HG02642 (cell line): ENCODE data around the gene EHBP1L1.
"Not testable (repeated sequence)": the region's sequence is repeated elsewhere in the genome, so short reads cannot be mapped to it uniquely, and the experiment has no call there.

Experiments
- ATAC-seq: cut with Tn5 transposase; IDR thresholded peaks from one replicate; pipeline ENCODE4 v1.9.1; 2021; ENCODE audit warnings: mild to moderate bottlenecking; ENCODE audit not compliant: unreplicated experiment, poor library complexity

The EHBP1L1 gene

DNA sequence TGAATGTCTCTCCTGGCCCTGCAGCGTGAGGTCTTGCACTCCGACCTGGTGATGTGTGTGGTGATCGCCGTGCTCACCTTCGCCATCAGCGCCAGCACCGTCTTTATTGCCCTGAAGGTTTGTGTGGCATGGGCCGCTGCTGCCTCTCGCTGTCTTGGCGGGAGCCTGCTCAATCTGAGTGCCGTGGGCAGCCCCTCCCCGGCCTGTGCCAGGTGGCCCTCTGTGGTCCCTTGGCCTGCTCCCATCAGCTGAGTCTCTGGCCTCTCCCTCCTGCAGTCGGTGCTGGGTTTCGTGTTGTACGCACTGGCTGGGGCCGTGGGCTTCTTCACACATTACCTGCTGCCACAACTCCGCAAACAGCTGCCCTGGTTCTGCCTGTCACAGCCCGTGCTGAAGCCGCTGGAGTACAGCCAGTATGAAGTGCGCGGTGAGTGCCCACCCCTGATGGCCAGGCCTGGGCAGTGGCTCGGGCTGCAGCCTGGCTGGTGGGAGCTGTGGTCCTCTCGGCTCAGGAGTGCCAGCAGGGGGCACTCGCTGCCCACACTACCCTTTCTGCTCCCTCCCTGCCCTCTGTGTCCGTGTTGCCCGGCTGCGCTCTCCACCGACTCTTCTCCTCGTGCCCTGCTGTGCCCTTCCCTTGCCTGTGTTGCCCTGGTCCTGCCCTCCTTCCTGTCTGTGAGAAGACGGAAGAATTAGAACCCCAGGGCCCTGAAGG, 49.9 kb downstream of the EHBP1L1 start:
- ATAC-seq: no peak

DNA sequence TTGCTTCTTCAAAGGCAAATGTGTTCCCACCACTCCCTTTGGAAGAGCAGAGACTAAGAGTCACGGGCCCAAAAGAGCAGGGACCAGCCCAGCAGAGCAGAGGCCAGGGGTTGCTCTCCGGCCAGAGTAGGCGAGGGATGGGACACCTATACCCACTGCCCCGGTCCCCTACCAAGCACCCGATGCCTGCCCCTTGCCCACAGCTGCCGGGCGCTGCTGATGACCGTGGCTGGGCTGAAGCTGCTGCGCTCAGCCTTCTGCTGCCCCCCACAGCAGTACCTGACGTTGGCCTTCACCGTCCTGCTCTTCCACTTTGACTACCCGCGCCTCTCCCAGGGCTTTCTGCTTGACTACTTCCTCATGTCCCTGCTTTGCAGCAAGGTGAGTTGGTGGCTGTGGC, 51.3 kb downstream of the EHBP1L1 start:
- ATAC-seq: no peak

DNA sequence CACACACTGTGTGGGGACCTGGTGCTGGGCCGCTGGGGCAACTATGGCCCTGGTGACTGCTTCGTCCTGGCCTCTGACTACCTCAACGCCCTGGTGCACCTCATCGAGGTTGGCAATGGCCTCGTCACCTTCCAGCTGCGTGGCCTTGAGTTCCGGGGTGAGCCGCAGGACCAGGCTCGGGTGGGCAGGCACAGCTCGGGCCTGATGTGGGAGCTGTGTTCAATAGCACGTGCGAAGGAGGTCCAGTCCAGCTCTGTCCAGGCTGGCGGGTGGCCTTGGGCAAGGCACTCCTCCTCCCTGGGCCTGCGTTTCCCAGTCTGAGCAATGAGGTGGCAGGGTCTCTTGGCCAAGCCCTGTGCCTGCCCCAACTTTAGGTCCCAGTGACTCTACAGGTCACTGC, 53.7 kb downstream of the EHBP1L1 start:
- ATAC-seq: no peak

DNA sequence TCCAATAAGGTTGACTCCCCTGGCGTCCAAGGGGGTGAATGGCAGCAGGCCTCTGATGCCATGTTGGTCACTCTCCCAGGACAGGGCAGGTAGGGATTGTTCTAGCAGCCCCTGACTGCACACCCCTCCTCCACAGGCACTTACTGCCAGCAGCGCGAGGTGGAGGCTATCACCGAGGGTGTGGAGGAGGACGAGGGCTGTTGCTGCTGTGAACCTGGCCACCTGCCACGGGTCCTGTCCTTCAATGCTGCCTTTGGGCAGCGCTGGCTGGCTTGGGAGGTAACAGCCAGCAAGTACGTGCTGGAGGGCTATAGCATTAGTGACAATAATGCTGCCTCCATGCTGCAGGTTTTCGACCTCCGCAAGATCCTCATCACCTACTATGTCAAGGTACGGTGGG, 54.4 kb downstream of the EHBP1L1 start:
- no peak for ATAC-seq

DNA sequence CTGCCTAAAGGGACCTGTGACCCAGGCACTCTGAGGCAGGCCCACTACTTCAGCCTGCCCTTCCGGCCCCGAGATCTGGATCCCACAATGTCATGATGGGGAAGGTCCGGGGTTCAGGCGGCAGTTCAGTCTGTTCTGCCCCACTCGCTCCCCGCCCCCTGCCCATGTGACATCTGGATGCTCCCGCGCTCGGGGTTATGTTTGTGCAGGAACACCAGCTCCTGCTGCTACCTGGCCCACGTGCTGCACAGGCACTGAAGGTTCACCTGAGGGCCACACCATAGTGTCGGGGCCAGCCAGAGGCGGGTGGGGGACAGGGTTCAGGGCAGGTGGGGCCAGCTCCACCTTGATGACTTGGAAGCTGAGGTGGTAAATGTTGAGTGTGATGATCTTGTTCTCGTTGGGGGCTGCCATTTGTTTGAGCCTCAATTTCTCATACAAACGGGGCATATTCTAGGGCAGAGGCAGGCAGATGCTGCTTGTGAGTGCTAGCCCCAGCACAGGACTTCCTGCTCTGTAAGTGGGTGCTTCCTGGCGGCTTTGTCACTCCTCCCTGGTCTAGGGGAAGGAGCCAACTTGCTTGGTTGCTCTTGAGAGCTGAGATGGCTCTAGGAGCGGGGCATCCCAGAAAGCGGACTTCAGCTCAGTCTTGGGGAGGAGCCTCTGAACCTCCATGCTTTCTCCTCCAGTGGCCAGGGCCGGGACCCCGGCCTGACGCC, 57.7 kb downstream of the EHBP1L1 start:
- no peak for ATAC-seq

DNA sequence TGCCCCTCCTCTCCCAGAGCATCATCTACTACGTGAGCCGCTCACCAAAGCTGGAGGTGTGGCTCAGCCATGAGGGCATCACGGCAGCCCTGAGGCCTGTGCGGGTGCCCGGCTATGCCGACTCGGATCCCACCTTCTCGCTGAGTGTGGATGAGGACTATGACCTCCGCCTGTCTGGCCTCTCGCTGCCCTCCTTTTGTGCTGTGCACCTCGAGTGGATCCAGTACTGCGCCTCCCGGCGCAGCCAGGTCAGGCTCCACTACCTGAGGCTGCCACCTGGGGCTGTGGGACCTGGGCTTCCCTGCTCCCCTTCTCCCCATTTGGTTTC, 58.2 kb downstream of the EHBP1L1 start:
- ATAC-seq: no peak

DNA sequence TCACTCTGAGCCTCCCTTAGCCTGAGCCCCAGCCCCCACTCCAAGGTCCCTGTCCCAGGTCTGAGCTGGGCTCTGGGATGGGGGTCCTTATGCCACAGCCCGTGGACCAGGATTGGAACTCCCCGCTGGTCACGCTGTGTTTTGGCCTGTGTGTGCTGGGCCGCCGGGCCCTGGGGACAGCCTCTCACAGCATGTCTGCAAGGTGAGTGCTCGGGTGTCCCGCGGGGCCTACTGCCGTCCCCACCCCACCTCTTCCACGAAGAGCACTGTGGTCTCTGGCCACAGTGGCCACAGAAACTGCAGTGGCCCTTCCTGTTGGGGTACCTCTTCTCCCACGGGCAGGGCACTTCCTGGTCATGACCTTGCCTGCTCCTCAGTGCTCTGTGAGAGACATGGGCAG, 58.6 kb downstream of the EHBP1L1 start:
- ATAC-seq: no peak

DNA sequence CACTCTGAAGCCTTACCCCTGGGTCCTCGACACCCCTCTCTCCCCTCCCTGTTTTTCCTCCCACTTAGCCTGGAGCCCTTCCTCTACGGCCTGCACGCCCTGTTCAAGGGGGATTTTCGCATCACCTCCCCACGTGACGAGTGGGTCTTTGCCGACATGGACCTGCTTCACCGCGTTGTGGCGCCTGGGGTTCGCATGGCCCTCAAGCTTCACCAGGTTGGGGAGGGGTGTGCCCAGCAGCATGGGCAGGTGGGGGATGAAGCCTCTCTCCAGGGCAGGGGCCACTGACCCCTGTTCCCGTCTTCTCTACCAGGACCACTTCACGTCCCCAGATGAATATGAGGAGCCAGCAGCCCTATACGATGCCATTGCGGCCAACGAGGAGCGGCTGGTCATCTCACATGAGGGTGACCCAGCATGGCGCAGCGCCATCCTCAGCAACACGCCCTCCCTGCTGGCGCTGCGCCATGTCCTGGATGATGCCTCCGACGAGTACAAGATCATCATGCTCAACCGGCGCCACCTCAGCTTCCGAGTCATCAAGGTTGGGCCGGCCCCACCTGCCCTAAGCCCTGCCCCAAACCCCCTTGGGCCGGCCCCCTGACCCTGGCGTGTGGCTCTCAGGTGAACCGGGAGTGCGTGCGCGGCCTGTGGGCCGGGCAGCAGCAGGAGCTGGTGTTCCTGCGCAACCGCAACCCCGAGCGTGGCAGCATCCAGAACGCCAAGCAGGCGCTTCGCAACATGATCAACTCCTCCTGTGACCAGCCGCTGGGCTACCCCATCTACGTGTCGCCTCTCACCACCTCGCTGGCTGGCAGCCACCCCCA, 59.3 kb downstream of the EHBP1L1 start:
- no peak for ATAC-seq

DNA sequence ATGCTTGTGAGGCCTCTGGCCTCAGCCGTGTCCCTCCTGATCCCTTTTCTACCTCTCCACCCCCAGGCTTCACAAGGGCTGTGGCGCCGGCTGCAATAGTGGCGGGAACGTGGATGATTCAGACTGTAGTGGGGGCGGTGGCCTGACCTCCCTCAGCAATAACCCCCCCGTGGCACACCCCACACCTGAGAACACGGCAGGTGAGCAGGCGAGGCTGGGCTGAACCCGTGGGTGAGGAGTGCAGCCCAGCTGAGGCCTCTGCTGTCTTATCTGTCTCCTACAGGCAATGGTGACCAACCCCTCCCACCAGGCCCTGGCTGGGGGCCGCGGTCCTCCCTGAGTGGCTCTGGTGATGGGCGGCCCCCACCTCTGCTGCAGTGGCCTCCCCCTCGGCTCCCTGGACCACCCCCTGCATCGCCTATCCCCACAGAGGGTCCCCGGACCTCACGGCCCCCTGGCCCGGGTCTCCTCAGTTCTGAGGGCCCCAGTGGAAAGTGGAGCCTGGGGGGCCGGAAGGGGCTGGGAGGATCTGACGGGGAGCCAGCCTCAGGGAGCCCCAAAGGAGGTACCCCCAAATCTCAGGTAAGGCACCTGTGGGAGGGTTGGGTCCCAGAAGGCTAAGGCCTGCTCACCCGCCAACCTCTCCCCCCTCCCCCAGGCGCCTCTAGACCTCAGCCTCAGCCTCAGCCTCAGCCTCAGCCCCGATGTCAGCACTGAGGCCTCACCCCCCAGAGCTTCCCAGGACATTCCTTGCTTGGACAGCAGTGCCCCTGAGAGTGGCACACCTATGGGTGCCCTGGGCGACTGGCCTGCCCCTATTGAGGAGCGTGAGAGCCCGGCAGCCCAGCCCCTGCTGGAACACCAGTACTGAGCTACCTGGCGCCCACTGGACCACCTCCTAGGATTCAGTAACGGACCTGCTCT, 60.5 kb downstream of the EHBP1L1 start:
- no peak for ATAC-seq

DNA sequence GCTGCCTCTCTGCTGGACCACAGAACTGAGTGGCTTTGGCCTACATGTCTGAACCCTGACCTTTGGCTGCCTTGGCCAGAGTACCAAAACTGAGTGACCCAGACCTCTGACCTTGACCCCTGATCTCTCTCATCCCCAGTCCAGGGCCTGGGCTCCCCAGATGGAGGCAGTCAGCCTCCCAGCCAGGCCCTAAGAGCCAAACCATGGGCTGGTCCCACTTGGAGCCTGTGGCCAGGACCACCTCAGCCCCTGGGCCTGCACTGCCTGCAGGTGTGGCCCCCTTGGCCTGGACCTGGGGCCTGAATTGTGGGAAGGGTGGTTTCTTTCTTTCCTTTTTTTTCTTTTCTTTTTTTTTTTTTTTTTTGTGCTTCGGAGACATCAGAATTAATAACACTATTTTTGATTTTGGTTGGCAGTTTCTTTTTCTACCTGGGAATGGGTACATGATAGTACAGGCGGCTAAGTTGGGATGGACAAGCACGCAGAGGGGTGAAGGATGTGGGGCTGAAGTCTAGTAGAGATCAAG, 61.2 kb downstream of the EHBP1L1 start:
- ATAC-seq: no peak

DNA sequence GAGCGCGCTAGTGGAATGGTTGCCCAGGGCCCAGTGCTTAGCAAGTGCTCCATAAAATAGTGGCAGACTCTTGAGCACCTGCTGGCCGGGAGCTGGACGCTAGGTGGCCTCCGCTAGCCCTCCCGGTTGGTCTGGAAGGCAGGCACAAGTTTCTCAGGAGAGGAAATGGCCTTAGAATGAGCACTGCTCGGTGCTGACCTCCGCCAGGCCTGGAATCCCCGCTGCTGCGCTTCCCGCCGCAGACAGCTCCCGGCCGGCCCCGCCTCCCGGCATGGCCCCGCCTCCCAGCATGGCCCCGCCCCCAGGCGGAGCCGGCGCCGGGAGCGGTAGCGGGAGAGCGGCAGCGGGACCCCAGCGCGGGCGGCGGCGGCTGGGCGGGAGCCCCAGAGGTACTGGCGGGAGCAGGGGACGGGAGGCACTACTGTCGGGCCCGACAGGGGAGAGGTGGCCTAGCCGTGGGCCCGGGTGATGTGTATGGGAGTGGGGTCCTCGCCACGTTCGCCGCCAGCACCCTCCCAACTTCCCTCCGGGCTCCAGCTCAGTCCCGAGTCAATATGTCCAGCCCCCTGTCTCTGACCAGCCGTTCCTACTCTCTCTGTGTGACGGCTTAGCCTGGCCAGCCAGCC, 62.1 kb downstream of the EHBP1L1 start, which contains the start of gene SIPA1:
Gene SIPA1, plus strand, starts transcription at position 308 of the 626 bp plus-strand sequence. CDS start 2,821 bp downstream, outside the sequence.
- peak; percentile 50 for ATAC-seq

DNA sequence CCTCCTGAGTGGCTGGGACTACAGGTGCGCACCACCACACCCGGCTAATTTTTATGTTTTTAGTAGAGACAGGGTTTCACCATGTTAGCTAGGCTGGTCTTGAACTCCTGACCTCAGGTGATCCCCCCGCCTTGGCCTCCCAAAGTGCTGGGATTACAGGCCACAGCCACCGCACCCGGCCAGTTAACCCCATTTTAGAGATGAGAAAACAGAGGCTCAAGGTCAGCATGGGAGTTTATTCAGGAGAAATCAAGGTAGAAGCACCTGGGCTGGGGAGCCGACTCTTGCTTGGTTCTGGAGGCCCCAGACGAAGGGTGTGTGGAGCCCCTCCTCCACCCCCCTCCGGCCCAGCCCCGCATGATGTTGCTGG, 63.4 kb downstream of the EHBP1L1 start:
- not testable (repeated sequence) for ATAC-seq

DNA sequence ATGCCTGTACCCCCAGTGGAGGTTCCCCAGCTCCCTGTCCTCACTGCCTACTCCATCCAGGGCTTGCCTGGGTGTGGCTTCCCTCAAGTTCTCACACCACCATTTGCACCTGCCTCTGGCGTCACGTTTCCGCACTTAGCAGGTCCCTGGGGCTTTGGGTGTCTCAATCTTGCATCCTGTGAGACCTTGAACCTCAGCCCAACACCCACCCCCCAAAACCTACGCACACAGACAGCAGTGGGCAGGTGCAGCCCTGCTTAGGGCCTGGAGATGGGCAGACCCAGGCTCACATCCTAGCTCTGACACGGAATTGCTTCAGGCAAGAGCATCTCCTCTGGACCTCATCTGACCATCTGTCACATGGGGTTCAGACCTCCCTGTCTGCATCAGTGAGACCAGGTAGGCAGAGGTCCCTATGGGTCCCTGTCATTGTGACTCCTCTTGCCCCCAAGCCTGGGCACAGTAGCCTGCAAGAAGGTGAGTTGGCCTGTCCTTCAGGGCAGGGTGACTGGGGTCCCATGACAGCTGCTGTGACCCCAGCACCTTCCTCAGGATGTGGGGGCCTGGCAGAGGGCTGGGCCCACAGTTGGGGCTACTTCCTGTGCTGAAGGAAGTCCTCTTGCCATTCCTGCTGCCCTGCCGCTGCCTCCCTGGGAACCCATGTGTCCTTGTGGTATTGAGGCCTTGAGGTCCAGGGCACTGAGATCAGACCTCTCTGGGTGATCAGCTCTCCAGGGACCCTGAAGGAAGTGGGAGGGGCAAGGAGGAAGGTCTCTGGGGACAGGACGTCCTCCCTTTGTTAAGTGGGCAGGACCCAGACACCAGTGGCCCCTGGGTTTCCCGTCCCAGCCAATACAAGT, 64.0 kb downstream of the EHBP1L1 start:
- ATAC-seq: peak; percentile 36

DNA sequence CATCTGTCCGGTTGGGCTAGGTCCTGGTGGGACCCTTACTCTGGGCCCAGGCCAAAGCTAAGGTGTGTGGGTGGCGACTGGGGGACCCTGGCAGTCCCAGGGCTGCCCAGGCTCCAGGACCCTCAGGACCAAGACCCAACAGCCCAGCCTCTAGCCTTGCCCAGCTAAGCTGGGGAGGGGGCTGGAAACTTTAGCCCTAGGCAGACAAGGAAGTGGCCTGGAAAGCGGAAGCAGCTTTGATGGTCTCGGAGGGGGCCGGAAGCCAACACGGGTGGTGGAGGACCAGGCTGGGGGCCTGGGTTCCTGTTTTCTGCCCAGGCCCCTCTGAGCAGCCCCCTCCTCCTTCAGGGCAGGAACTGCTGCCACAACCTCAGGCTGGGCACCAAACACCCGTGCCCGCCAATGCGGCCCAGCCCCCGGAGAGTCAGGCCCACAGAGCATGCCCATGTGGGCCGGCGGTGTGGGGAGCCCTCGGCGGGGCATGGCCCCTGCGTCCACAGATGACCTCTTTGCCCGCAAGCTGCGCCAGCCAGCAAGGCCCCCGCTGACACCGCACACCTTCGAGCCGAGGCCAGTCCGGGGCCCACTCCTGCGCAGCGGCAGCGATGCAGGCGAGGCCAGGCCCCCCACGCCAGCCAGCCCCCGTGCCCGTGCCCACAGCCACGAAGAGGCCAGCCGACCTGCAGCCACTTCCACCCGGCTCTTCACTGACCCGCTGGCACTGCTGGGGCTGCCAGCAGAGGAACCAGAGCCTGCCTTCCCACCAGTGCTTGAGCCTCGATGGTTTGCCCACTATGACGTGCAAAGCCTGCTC, 64.8 kb downstream of the EHBP1L1 start:
- ATAC-seq: peak; percentile 10

DNA sequence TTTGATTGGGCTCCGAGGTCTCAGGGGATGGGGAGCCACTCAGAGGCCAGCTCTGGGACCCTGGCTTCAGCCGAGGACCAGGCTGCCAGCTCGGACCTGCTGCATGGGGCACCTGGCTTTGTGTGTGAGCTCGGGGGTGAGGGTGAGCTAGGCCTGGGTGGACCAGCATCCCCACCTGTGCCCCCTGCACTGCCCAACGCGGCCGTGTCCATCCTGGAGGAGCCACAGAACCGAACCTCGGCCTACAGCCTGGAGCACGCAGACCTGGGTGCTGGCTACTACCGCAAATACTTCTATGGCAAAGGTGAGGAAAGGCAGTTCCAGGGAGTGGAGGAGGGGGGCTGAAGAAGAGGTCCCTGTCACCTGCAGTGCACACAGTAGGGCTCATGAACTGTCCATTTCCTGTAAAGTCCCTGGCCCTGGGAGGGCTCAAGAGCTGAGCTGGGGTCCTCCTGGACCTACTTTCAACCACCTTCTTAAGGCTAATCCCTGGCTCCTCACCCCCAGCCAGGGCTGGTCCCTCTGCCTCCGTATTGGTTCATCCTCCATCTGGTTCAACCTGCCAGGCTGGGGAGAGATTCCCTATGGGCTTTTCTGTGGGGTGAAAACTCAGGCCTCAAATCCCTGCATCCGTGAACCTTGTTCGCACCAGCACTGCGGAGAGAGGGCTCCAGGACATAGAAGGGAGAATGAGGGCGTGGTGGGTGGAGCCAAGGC, 65.6 kb downstream of the EHBP1L1 start:
- ATAC-seq: no peak
